HG02610 (cell line): Measurements from ENCODE around the gene MAP4K2.

Experiments
- ATAC-seq: cut with Tn5 transposase; IDR thresholded peaks from one replicate; pipeline ENCODE4 v1.9.1; 2021; ENCODE audit warnings: mild to moderate bottlenecking, moderate library complexity; ENCODE audit not compliant: unreplicated experiment

MAP4K2 gene

GRCh38 chr11:64771861-64772260 is 31.2 kb downstream of the MAP4K2 start:
- no peak for ATAC-seq

DNA sequence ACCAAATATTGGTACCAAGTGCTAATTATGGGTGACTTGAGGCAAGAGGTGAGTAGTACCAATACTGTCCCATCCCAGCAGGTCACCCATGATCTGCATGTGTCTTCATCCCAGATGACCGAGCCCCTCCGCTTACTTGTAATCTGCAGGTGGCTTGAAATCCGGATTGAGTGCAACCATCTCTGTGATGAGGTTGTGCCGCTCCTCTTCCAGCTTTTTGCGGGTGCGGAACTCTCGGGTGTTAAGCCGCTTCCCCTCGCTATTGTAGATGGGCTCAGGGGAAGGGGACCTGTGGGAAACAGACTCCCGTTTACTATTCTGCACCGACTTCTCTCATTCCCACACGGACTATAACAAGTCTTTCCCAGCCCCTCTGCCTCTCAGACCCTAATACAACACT is 32.9 kb downstream of the MAP4K2 start:
- no peak for ATAC-seq

DNA sequence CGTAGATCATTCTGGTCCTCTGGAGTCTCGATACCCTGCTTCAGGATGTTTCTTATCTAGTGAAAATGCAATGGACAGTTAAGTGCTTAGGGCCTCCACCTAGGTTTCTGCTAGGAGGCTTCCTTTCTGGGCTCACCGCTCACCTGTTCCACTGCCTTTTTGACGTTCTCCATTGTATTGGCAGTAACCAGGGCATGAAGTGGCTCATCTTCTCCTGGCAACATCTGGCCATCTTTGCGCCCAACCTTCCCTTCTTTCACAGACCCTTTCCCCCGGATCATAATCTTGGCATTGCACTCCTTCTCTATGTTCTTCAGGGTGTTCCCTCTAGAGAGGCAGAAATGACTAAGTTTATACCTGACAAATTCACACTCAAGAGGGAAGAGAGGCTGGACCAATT is 33.7 kb downstream of the MAP4K2 start:
- ATAC-seq = no peak

GRCh38 chr11:64768300-64768694 is 34.7 kb downstream of the MAP4K2 start:
- ATAC-seq = no peak

GRCh38 chr11:64767344-64768299 is 35.4 kb downstream of the MAP4K2 start:
- no peak for ATAC-seq

DNA sequence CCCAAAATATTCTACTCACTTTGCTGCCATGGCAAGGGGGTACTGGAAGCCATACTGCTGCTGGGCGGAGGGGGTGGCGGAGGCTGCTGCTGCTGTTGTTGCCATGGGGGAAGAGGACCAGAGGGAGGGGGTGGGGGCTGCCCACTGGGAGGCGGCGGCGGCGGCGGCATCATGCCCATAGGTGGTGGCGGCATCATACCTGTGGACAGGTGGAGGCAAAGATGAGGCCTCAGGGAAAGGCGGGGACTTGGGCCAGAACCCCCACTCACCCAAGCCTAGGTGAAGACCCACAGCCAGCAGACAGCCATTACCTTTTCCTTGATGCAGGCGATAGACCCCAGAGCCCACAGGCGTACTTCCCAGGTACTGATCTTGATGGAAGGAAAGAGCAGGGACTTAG is 36.1 kb downstream of the MAP4K2 start:
- no peak for ATAC-seq

DNA sequence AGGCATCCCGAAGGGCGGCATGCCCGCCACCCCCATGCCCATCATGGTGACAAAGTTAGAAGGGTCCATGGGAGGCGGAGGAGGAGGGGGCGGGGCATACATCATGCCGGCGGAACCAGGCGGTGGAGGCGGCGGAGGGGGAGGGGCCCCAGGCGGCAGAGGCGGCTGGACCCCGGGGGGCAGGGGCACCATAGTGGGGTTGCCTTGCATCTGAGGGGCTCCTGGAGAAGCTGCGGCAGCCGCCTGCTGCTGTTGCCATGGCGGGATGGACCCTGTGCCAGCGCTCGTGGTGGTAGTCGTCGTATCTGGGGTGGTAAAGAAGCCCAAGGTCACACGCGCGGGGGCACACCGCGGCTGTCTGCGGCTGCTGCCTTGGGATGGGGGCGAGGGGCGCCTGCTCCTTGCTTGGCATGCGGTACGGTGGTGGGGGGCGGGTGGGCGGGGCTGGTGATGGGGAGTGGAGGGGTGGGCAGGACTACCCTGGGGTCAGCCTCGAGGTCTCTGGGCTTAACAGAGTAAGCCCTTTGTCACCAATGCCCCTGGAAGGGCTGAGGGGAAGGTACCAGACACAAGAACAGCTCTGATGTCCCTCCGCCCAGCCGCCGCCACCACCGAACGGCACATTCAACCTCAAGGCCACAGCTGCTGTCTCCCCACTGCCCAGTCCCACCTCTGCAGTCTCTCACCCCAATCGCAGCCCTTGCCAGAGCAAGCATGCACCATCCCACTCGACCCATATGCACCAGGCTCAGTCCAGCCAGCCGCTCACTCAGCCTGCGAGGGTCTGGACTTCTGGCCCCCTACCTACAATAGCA is 37.0 kb downstream of the MAP4K2 start:
- no peak for ATAC-seq

DNA sequence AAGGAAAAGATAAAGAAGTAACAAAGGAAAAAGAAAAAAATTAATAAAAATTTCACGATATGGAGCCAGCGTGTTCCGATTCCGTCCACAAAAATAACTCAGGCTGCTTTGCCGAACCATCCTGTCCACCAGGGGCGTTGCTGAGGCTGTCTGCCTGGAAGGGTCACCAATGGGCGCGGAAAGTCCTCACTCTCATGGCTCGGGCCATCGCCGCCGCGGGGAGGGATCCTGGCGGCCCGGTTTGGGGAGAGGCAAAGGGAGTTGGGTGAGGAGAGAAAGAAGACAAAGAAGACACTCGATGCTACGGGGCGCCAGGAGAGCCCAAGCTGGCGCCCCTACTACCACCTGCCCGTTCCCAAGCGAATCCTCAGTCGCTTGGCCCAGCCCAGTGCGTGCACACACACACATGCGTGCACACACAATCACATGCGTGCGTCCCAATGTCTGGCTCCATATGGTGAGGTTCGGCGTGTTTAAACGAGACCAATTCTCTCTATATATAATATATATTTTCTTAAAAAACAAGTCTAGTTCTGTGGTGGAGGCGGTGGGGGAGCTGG is 37.6 kb downstream of the MAP4K2 start:
- ATAC-seq = no peak

GRCh38 chr11:64764753-64765152 is 38.3 kb downstream of the MAP4K2 start:
- ATAC-seq = no peak

- ATAC-seq = no peak
These were observed 38.9 kb downstream of the MAP4K2 start for GRCh38 chr11:64764040-64764611.

GRCh38 chr11:64763526-64764039 is 39.4 kb downstream of the MAP4K2 start:
- no peak for ATAC-seq

DNA sequence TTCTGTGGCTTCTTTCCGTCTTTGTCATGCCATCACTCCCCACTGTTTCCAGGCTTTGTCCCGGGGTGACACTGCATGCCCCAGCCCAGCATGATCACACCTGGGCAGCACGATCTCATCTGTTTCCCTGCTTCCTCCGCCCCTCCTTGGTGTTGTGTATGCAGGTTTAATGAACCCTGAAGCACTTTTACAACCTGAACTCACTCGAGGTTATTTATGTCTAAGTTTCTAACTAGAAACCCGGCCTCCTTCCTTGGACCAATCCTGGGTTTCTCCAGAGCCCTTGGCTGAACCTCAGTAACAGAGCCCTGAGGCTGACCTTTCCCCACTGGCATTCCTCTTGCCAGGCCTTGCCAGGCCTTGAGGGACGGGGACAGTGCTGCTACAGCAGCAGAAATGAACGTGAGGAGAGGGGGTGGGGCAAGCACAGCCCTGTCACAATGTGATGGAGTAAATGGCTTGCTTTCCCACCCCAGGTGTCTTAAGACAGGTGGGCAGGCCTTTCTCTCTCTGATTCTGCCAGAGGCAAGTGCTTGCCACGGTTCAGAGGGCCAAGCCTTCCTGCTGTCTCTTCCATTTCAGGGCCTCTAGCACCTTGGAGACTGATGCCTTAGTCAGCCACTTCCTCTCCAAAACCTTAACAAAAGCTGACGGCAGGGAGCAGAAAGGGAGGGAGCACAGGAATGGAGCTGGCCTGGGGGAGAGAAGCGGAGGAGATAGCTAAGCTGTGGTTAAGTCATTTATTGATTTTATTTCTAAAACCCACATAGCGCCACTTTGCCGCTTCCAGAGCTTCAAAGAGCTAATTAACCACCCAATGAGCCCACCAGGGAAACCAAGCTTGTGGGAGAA is 40.1 kb downstream of the MAP4K2 start:
- no peak for ATAC-seq

DNA sequence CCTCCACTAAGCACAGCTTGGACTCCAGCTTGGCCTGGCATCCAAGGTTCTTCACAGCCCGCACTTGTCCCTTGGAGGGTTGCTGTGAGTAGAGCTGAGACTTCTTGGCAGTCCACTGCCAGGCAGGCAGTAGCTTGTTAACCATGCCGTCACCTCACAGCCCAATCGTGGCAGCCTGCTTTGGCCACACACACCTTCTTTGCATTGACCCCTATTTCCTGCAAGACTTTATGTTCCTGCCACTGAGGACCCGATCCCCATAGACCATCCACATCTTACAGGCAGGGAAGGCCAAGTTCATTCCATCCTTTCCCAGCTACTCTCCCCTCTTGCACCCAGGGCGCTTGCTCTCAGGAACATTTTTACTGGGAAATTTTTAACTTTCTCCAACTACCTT is 40.7 kb downstream of the MAP4K2 start:
- no peak for ATAC-seq

- no peak for ATAC-seq
These were observed 42.1 kb downstream of the MAP4K2 start for GRCh38 chr11:64760759-64761420.

DNA sequence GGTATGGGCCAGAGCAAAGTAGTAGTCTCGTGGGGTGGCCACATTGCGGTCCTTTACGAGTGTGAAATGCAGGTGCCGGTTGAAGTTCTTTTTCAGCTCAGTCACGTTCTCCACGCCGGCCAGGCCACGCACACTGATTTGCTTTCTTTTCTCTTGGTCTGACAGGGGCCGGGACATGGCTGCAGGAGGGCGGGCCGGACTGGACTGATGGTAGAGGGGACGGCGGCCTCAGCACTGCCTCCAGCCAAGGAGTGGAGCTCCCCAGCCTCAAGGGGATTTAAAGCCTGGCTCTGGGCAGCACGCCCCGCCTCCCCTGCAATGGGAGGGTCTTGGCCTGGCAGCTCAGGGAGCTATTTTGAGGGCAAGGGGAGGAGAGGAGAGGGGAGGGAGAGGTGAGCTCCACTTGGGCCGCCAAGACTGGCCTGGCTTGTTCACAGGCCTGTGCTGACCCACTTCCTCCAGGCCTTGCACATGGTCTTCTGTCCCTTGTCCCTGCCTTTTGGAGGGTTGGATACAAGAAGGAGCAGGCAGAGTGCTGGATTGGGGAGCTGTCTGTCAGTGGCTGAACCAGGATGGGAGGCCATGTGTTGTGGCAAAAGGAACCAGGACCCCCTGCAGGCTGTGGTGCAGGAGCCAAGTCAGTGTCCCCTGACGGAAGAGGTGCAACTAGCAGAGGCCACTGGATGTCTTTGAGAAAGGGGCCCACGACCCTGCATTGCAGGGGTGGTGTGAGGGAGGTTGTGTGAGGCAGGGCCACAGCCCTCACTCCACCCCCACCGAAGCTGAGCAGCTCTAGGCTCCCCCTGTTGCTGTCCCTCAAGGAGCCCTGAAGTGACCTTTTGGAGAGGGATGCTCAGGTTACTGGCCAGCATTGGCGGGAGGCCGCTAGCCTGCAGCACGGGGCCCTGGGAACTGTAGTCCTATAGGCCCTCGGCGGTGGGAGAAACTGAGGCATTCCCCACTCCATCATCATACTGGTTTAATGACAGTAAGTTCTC is 43.0 kb downstream of the MAP4K2 start, which contains the start of gene PYGM:
Gene PYGM, minus strand, starts transcription at position 253 of the 998 bp plus-strand sequence. Its CDS starts 76 bp downstream, at position 177.
- no peak for ATAC-seq

GRCh38 chr11:64759131-64759721 is 43.8 kb downstream of the MAP4K2 start:
- ATAC-seq = no peak

GRCh38 chr11:64758330-64759079 is 44.5 kb downstream of the MAP4K2 start:
- ATAC-seq = no peak
